Chondrocyte (in vitro differentiated cells): ENCODE data around the gene KRT38. TPM values are rescaled to one million over a fixed set of nuclear protein-coding genes. Genes with fewer than 3 reads are reported as not detected.

ENCODE experiments used
- DNase-seq: peaks from one replicate; pipeline ENCODE4 v3.0.0; 2021; ENCODE audit warnings: mixed read lengths, low spot score
- H3K27ac Mint-ChIP-seq: one replicate; pipeline ENCODE4 v1.8.0; 2021; ENCODE audit warnings: mild to moderate bottlenecking, moderate library complexity, mixed read lengths; ENCODE audit not compliant: unreplicated experiment
- H3K27me3 Mint-ChIP-seq: 2 replicates; pipeline ENCODE4 v1.8.0; 2021; ENCODE audit warnings: low read depth, mixed read lengths
- H3K36me3 Mint-ChIP-seq: 2 replicates; pipeline ENCODE4 v1.8.0; 2021; ENCODE audit warnings: low read depth, mixed read lengths
- H3K4me1 Mint-ChIP-seq: 2 replicates; pipeline ENCODE4 v1.8.0; 2021; ENCODE audit warnings: low read depth, mild to moderate bottlenecking, mixed read lengths
- H3K4me3 Mint-ChIP-seq: one replicate; pipeline ENCODE4 v1.8.0; 2021; ENCODE audit warnings: mild to moderate bottlenecking, moderate library complexity, mixed read lengths; ENCODE audit not compliant: unreplicated experiment
- H3K9me3 Mint-ChIP-seq: 2 replicates; pipeline ENCODE4 v1.8.0; 2021; ENCODE audit warnings: low read depth, mixed read lengths
- CTCF ChIP-seq: fragments of 200-600 bp; sonication (generic); IDR thresholded peaks from 2 replicates; pipeline ENCODE4 v1.5.0; 2021; ENCODE audit warnings: antibody characterized with exemption, mild to moderate bottlenecking, moderate library complexity
- total RNA-seq: library from RNA; stranded (reverse); gene quantifications from 3 replicates; pipeline ENCODE4 v1.2.1, GENCODE V29; 2021

Gene KRT38
- total RNA-seq, 1 donor from 2014 or later: not detected

- Mint-ChIP-seq H3K4me1 (peaks cover 12% of the 10 kb centered on the region), H3K36me3 (no peaks in the 10 kb centered on the region), H3K27ac (no peak overlapping the region), H3K9me3 (peaks cover 2% of the 10 kb centered on the region), H3K27me3 (peaks cover 17% of the 10 kb centered on the region), H3K4me3 (no peak overlapping the region)
- no peak for DNase-seq
- TF ChIP-seq CTCF: no peak
These were observed 21.9 kb upstream of the KRT38 start for GRCh38 chr17:41462705-41463104.

GRCh38 chr17:41457676-41458075 is 16.9 kb upstream of the KRT38 start:
- Mint-ChIP-seq H3K27ac (no peak overlapping the region), H3K4me1 (no peaks in the 10 kb centered on the region), H3K36me3 (no peaks in the 10 kb centered on the region), H3K4me3 (no peak overlapping the region), H3K9me3 (no peaks in the 10 kb centered on the region), H3K27me3 (peaks cover 40% of the 10 kb centered on the region)
- TF ChIP-seq CTCF: no peak
- DNase-seq: no peak

- Mint-ChIP-seq H3K27ac (no peak overlapping the region), H3K36me3 (peaks cover under 1% of the 10 kb centered on the region), H3K4me1 (peaks cover 1% of the 10 kb centered on the region), H3K4me3 (no peak overlapping the region), H3K27me3 (peaks cover 43% of the 10 kb centered on the region), H3K9me3 (peaks cover 11% of the 10 kb centered on the region)
- DNase-seq: no peak
- TF ChIP-seq CTCF: peak; percentile 40
These were observed 15.4 kb upstream of the KRT38 start for GRCh38 chr17:41456204-41456603.

- Mint-ChIP-seq H3K4me1 (peaks cover 4% of the 10 kb centered on the region), H3K27me3 (peaks cover 36% of the 10 kb centered on the region), H3K9me3 (peaks cover 14% of the 10 kb centered on the region), H3K36me3 (peaks cover 3% of the 10 kb centered on the region), H3K27ac (no peak overlapping the region), H3K4me3 (no peak overlapping the region)
- no peak for TF ChIP-seq CTCF
- DNase-seq: no peak
These were observed 14.5 kb upstream of the KRT38 start for GRCh38 chr17:41455236-41455635.

- Mint-ChIP-seq H3K9me3 (peaks cover 14% of the 10 kb centered on the region), H3K4me3 (no peak overlapping the region), H3K36me3 (peaks cover 3% of the 10 kb centered on the region), H3K27ac (no peak overlapping the region), H3K4me1 (peaks cover 4% of the 10 kb centered on the region), H3K27me3 (peaks cover 34% of the 10 kb centered on the region)
- no peak for DNase-seq
- no peak for TF ChIP-seq CTCF
These were observed 12.3 kb upstream of the KRT38 start for GRCh38 chr17:41453066-41453465.
